Choroid plexus epithelial cell (primary cell): ENCODE measurements around the gene PIM2.

ENCODE experiments used
- DNase-seq: peaks from one replicate; pipeline ENCODE4 v3.0.0-alpha.2; 2010; ENCODE audit warnings: low read depth
- H3K4me3 ChIP-seq: 2 replicates; pipeline ENCODE4 v1.5.1; 2011; ENCODE audit warnings: low read depth, mild to moderate bottlenecking, control low read depth, low read length, moderate library complexity
- TF ChIP-seq, protein P1 (sequence below): conservative IDR thresholded peaks from 2 replicates; pipeline ENCODE4 v1.5.1; 2011; ENCODE audit warnings: low read depth, mild to moderate bottlenecking, control low read depth, inconsistent platforms, low read length, moderate library complexity

PIM2 gene

DNA sequence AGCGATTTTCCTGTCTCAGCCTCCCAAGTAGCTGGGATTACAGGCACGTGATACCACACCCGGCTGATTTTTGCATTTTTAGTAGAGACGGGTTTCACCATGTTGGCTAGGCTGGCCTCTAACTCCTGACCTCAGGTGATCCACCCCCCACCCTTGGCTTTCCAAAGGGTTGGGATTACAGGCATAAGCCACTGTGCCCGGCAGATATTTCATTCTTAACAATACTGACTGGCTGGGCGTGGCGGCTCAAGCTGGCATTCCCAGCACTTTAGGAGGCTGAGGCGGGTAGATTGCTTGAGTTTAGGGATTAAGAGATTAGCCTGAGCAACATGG is 19.8 kb downstream of the PIM2 start:
- H3K4me3 ChIP-seq: no peak overlapping the region
- TF ChIP-seq, protein P1, sequence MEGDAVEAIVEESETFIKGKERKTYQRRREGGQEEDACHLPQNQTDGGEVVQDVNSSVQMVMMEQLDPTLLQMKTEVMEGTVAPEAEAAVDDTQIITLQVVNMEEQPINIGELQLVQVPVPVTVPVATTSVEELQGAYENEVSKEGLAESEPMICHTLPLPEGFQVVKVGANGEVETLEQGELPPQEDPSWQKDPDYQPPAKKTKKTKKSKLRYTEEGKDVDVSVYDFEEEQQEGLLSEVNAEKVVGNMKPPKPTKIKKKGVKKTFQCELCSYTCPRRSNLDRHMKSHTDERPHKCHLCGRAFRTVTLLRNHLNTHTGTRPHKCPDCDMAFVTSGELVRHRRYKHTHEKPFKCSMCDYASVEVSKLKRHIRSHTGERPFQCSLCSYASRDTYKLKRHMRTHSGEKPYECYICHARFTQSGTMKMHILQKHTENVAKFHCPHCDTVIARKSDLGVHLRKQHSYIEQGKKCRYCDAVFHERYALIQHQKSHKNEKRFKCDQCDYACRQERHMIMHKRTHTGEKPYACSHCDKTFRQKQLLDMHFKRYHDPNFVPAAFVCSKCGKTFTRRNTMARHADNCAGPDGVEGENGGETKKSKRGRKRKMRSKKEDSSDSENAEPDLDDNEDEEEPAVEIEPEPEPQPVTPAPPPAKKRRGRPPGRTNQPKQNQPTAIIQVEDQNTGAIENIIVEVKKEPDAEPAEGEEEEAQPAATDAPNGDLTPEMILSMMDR: no peak
- DNase-seq: no peak

DNA sequence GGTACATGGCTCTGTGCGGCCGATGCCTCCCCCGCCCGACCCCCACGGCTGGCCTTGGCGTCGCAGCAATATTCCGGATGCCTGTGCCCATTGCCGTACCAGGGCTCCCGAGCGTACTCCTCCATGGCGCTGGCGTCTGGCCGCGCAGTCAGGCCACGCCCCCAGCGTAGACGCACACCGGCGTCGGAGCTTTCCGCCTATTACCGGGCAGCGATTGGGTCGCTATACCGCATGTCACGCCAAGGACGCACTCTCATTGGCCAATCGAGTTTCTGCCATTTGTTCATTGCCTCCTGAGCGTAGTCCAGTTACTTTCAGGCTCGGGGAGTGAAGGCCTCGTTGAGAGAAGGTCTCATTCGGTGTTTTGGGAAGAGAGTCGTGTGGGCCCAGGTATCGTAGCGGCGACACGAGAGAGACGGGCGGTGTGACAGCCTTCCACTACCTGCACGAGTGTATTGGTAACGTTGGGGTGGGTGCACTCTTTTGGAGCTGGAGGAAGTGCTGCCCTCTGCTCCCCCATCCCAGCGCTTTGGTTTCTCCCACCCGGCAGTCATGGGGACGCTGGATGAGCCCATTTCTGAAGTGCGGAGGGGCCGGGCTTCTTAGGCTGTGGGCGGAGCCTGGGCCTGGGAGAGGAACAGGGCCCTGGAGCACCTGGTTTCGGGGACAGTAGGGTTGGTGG is 21.1 kb downstream of the PIM2 start, which contains the start of the genes PQBP1 and TIMM17B:
Gene PQBP1 (plus strand): TSS at position 306 of the 682 bp plus-strand sequence. CDS start 580 bp downstream, outside the sequence.
Gene TIMM17B (minus strand): TSS at position 144 of the 682 bp plus-strand sequence. CDS start 19 bp downstream, at position 125.
- TF ChIP-seq, protein P1: no peak
- peak within 1 kb of the TSS; percentile 77 for H3K4me3 ChIP-seq
- DNase-seq: peak; percentile 98

DNA sequence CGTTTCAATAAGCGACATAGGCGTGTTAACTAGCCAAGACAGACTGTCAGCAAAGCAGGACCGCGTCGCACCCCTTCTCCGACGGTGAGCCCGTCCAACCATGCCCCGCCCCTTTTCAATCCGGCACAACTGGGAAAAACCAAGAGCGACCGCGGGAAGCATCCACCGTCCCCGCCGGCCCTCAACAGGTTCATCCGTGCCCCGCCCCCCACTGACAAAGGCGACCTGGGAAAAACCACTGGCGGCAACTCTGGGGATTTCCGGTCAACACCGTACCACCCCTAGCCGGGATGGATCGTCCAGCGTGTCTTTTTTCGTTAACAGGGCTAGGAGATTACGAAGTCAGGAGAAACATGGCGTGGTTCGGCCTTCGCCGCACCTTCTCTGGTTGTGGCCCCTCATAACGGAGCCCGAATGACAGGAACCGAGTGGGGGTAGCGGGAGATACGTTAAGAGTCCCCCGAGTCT is 21.6 kb downstream of the PIM2 start:
- DNase-seq: peak; percentile 78
- peak overlapping the region; percentile 77 for H3K4me3 ChIP-seq
- TF ChIP-seq, protein P1: no peak

DNA sequence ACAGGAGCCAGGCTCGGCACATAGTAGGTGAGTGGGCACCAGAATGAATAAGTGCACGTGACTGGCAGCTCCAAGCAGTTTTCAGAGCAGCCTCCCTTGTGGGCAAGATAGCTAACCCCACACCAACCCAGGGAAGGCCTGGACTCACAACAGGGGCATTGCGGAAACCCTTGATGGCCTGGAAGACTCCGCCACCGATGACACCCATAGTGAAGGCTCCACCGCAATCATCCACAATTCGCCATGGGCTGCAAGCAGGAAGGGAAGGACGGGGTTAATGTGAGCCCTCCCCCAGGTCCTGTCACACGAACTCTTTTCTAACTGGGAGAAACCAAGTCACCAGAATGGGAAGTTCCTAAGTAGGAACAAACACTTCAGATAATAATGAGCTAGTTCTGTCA is 22.2 kb downstream of the PIM2 start:
- H3K4me3 ChIP-seq: peak overlapping the region; percentile 77
- TF ChIP-seq, protein P1: no peak
- peak; percentile 46 for DNase-seq

DNA sequence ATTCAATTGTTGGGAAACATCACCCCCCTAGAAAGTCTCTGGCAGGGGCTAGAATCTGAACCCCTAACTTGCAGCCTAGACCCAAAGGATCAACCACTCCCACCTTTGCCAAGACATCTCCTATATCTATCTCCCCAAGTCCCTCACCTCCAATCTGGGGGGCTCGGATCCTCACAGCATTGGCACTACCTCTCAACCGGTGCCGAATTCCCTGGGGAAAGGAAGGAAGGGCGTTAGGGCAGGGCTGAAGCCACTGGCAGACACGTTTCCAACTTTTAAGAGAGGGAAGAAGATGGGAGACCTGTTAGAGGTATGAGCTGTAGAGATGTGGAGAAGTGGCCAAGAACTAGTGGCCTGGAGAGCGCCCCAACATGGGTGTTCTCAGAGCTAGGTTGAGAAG is 23.9 kb downstream of the PIM2 start:
- no peak overlapping the region for H3K4me3 ChIP-seq
- no peak for DNase-seq
- TF ChIP-seq, protein P1: no peak

DNA sequence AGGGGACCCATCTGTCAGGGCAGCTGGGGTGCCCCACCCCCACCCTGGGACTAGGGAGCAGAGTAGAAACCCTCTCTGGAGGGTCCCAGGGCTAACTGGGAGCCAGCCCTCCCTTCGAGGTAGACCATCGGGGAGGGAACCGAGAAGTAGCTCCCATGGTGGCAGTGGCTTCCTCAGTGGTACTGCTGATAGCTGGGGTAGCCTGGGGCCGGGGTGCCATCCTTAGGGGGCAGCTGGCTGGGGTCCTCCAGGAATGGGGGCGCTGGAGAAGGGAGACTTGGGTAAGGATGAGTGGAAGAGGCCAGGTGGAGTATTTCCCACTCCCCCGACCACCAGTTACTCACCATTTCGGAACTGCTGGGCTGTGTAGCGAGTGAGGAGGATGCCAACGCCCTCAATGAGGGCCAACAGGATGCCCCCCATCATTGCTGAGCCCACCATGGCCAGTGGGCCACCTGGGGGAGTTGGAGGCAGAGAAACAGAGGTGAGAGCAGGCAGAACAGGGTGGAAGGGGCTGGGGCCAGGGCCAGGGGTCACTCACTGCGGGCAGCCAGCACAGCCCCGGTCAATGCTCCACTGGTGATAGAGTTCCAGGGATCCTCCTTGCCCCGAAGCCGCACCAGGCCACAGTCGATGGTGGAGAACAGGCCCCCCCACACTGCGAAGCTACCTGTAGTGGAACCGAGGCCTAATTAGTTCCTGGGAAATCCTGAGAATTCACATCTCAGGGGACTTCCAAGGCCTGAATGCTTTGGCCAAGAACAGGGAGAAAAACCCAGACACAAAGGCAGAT is 25.1 kb downstream of the PIM2 start:
- H3K4me3 ChIP-seq: no peak overlapping the region
- DNase-seq: no peak
- TF ChIP-seq, protein P1: no peak

DNA sequence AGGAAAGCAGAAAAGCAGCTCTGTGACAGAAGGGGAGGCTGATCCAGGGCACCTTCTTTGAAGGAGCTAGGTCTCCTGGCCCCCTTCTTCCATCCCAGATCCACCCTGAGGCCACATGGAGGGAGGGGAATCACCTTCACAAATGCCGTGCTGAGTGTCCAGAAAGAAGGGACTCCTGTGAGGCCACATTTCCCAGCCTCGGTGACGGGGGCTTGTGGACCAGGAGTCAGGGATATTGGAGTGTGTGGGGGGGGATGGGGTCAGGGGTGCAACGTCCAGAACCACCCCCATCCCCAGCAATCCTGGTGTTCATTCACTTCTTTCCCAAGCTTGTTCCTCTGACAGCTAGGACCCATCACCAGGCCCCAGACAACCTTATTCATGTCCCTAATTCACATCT is 25.9 kb downstream of the PIM2 start:
- H3K4me3 ChIP-seq: no peak overlapping the region
- no peak for DNase-seq
- TF ChIP-seq, protein P1: no peak
